K562 (cell line): ENCODE data around the gene CLDN5. TPM values are rescaled to one million over a fixed set of nuclear protein-coding genes. Genes with fewer than 3 reads are reported as not detected.

Experiments
- ATAC-seq: fragments of 200-7000 bp; cut with Tn5 transposase; 3 replicates; pipeline ENCODE4 v1.9.1; 2020; ENCODE audit warnings: moderate library complexity
- BruUV-seq: library from RNA; stranded (reverse); fragments of 400-500 nt; replicated peaks from 2 replicates; lab custom pipeline; 2021; lab: Mats Ljungman, UMichigan
- CTCF ChIA-PET: fragments of 300-600 bp; formaldehyde crosslinking; extraction: SDS; loops from one replicate; lab custom pipeline; 2021; ENCODE audit warnings: low intra/inter-chr PET ratio; lab: Yijun Ruan, JAX
- POLR2A ChIA-PET: fragments of 300-600, 350-650 bp; sonication (Branson Sonifier 250); formaldehyde crosslinking; extraction: SDS; loops from one replicate; lab custom pipeline; 2021; ENCODE audit warnings: antibody characterized with exemption, inconsistent platforms; lab: Yijun Ruan, JAX
- DNase-seq, 4 experiments: peaks; one replicate each; pipeline versions ENCODE4 v3.0.0 to v3.0.0-alpha.2; 2011 to 2018; ENCODE audit warnings: low spot score in 3 of 4, mixed read lengths in 3 of 4; ENCODE audit errors: extremely low read depth in 1 of 4
- FAIRE-seq: peaks from 2 replicates; lab custom pipeline; 2011; peaks lifted over from hg19 to GRCh38; lab: Jason Lieb, UNC
- H2AFZ ChIP-seq: 2 replicates; pipeline ENCODE4 v1.6.0; 2011; ENCODE audit warnings: low read depth, low read length, control low read depth, inconsistent platforms
- H3K27ac ChIP-seq: fragments of 200-600 bp; 3 replicates; pipeline ENCODE4 v1.8.0; 2011; ENCODE audit warnings: low read depth, mild to moderate bottlenecking, control low read depth, inconsistent platforms, low read length, moderate library complexity, mixed read lengths; ENCODE audit errors: extremely low read depth
- H3K27me3 ChIP-seq, 2 experiments: fragments of 300-600 bp in 1 of 2; 2 replicates in 1 of 2; 3 replicates in 1 of 2; pipeline versions ENCODE4 v1.6.0 to v1.8.0; 2011; ENCODE audit warnings: inconsistent platforms in 2 of 2, low read length in 2 of 2, mild to moderate bottlenecking in 1 of 2, mixed read lengths in 1 of 2, moderate library complexity in 1 of 2; ENCODE audit not compliant: control insufficient read depth in 2 of 2, insufficient read depth in 2 of 2
- H3K36me3 ChIP-seq: fragments of 300-600 bp; 3 replicates; pipeline ENCODE4 v1.8.0; 2011; ENCODE audit warnings: mild to moderate bottlenecking, low read length, inconsistent platforms; ENCODE audit not compliant: control insufficient read depth, insufficient read depth
- H3K4me1 ChIP-seq, 2 experiments: fragments of 200-600 bp in 1 of 2; replicated peaks in 1 of 2; 2 replicates in 1 of 2; 3 replicates in 1 of 2; pipeline versions ENCODE4 v1.5.1 to v1.8.0; 2011; ENCODE audit warnings: inconsistent platforms in 2 of 2, low read length in 2 of 2, mild to moderate bottlenecking in 1 of 2, mixed read lengths in 1 of 2, moderate library complexity in 1 of 2; ENCODE audit not compliant: control insufficient read depth in 2 of 2, insufficient read depth in 2 of 2
- H3K4me2 ChIP-seq: 2 replicates; pipeline ENCODE4 v1.6.1; 2011; ENCODE audit warnings: low read length, control low read depth, inconsistent platforms, mixed read lengths; ENCODE audit not compliant: insufficient read depth
- H3K4me3 ChIP-seq: fragments of 200-600 bp; sonication (generic), shearing (Covaris generic); 2 replicates; pipeline ENCODE4 v1.5.1; 2016; ENCODE audit warnings: control low read depth, inconsistent platforms
- H3K79me2 ChIP-seq: fragments of 200-600 bp; 3 replicates; pipeline ENCODE4 v1.8.0; 2011; ENCODE audit warnings: low read length, inconsistent platforms; ENCODE audit not compliant: control insufficient read depth, insufficient read depth
- H3K9ac ChIP-seq, 2 experiments: 2 replicates each; pipeline versions ENCODE4 v1.6.0 to v1.6.1; 2011; ENCODE audit warnings: low read depth in 2 of 2, low read length in 2 of 2, control low read depth in 1 of 2, inconsistent platforms in 1 of 2, mild to moderate bottlenecking in 1 of 2, mixed read lengths in 1 of 2; ENCODE audit not compliant: insufficient read depth in 1 of 2
- H3K9me1 ChIP-seq: one replicate; pipeline ENCODE4 v1.6.0; 2011; ENCODE audit warnings: inconsistent platforms, mild to moderate bottlenecking, low read length, moderate library complexity; ENCODE audit not compliant: control insufficient read depth, insufficient read depth
- H3K9me3 ChIP-seq: replicated peaks from 2 replicates; pipeline ENCODE4 v1.5.1; 2011; ENCODE audit warnings: low read depth, low read length, inconsistent platforms; ENCODE audit not compliant: control insufficient read depth, insufficient read depth
- H4K20me1 ChIP-seq: replicated peaks from 2 replicates; pipeline ENCODE4 v1.6.1; 2011; ENCODE audit warnings: low read length, inconsistent platforms, mixed read lengths; ENCODE audit not compliant: control insufficient read depth, insufficient read depth
- CHD1 ChIP-seq: fragments of 200-600 bp; sonication (generic); IDR thresholded peaks from one replicate; pipeline ENCODE4 v1.6.1; 2012; ENCODE audit warnings: mild to moderate bottlenecking, moderate library complexity, low read length, inconsistent platforms
- ELF4 ChIP-seq: fragments of 450-650 bp; formaldehyde crosslinking; IDR thresholded peaks from 2 replicates; pipeline ENCODE4 v1.4.0; 2022; ENCODE audit warnings: missing genetic modification characterization
- HDAC6 ChIP-seq: IDR thresholded peaks from 2 replicates; pipeline ENCODE4 v1.6.1; 2012; ENCODE audit warnings: low read depth, mild to moderate bottlenecking, control low read depth, inconsistent platforms, low read length, moderate library complexity
- MTA2 ChIP-seq: fragments of 450-650 bp; IDR thresholded peaks from 2 replicates; pipeline ENCODE4 v1.6.1; 2016; ENCODE audit warnings: low read depth
- NEUROD1 ChIP-seq: fragments of 150-350 bp; IDR thresholded peaks from 2 replicates; pipeline ENCODE4 v1.6.1; 2014; ENCODE audit warnings: borderline replicate concordance, low read length, low read depth; ENCODE audit not compliant: partially characterized antibody
- RBFOX2 ChIP-seq: fragments of 200-400 bp; formaldehyde crosslinking; IDR thresholded peaks from 2 replicates; pipeline ENCODE4 v1.6.1; 2017; ENCODE audit warnings: low read depth, mild to moderate bottlenecking, low read length, moderate library complexity
- SETDB1 ChIP-seq: IDR thresholded peaks from one replicate; pipeline ENCODE4 v1.6.1; 2012; ENCODE audit warnings: low read length, control low read depth, inconsistent platforms
- SMAD1 ChIP-seq: fragments of 150-350 bp; IDR thresholded peaks from 2 replicates; pipeline ENCODE4 v1.6.1; 2014; ENCODE audit warnings: low read length, low read depth; ENCODE audit not compliant: partially characterized antibody
- SP2 ChIP-seq: IDR thresholded peaks from 2 replicates; pipeline ENCODE4 v1.6.1; 2011; ENCODE audit warnings: mild to moderate bottlenecking, low read depth, low read length, moderate library complexity; ENCODE audit not compliant: poor library complexity, severe bottlenecking; ENCODE audit errors: extremely low read depth
- TCF7 ChIP-seq: sonication (generic); IDR thresholded peaks from 2 replicates; pipeline ENCODE4 v1.6.1; 2016; ENCODE audit warnings: antibody characterized with exemption, borderline replicate concordance
- WHSC1 ChIP-seq: IDR thresholded peaks from one replicate; pipeline ENCODE4 v1.6.1; 2012; ENCODE audit warnings: low read length, control low read depth, inconsistent platforms
- ZNF280A ChIP-seq: fragments of 450-650 bp; IDR thresholded peaks from 2 replicates; pipeline ENCODE4 v1.6.1; 2018; ENCODE audit warnings: mild to moderate bottlenecking, low read depth; ENCODE audit not compliant: partially characterized antibody
- WGBS: fragments of 100-300 bp; shearing (Covaris generic); methylation state at CpG from one replicate; pipeline ENCODE4 v1.1.6; 2016; ENCODE audit warnings: low coverage, mixed read lengths; ENCODE audit not compliant: insufficient coverage; ENCODE audit errors: missing lambda C conversion rate; 5-methylcytosine and 5-hydroxymethylcytosine counted together
- in situ Hi-C: fragments of 300-500 bp; cut with MboI; formaldehyde crosslinking; loops from 4 replicates; pipeline ENCODE4 v1.15.0; 2018; ENCODE audit warnings: inconsistent platforms, mixed read lengths
- intact Hi-C: fragments of 100-400 bp; cut with micrococcal nuclease; formaldehyde crosslinking; loops from 2 replicates; pipeline ENCODE4 v1.14.2; 2022
- polyA plus RNA-seq, 8 experiments: library from polyadenylated mRNA; depleted of rRNA in 4 of 8; stranded (reverse) in 5 of 8; unstranded in 3 of 8; fragments of >200 nt; fragmentation: Nextera tagmentation in 2 of 8; fragmentation: Illumina TruSeq in 1 of 8; extraction: Ambion mirVana in 2 of 8; extraction: Trizol in 1 of 8; gene quantifications; 2 replicates each; pipeline versions ENCODE4 v1.2.1 to v1.2.3, GENCODE V29; 2011 to 2014; ENCODE audit warnings: inconsistent platforms in 1 of 8, missing spikeins in 1 of 8
- total RNA-seq, 7 experiments: library from RNA; depleted of rRNA in 6 of 7; stranded (reverse); fragments of >200 nt in 6 of 7; fragmentation: Illumina TruSeq in 2 of 7; extraction: Trizol in 2 of 7; gene quantifications; 2 replicates each; pipeline versions ENCODE4 v1.2.1 to v1.2.3, GENCODE V29; 2011 to 2021; ENCODE audit warnings: low replicate concordance in 1 of 7
- TF ChIP-seq, protein P1 (sequence below): sonication (generic); formaldehyde crosslinking; IDR thresholded peaks from 2 replicates; pipeline ENCODE4 v1.4.0; 2020; ENCODE audit warnings: mild to moderate bottlenecking, missing genetic modification reagents
- TF ChIP-seq, protein P2 (sequence below), 3 experiments: fragments of 200-800 bp in 1 of 3; fragments of 250-450 bp in 1 of 3; fragments of 450-650 bp in 1 of 3; sonication (Bioruptor Pico) in 1 of 3; sonication (Bioruptor generic) in 1 of 3; formaldehyde crosslinking in 1 of 3; IDR thresholded peaks; 2 replicates each; pipeline versions ENCODE4 v1.6.1 to v1.8.0; 2016 to 2022; ENCODE audit warnings: mild to moderate bottlenecking in 2 of 3, missing genetic modification characterization in 2 of 3, missing compliant biosample characterization in 1 of 3, moderate library complexity in 1 of 3

Gene CLDN5
- total and polyA plus RNA-seq, 9 of the 15 experiments (the other 6 are each of a cell fraction or from before 2014, with no cell fraction given), result 0.20 TPM; not detected in 8

DNA sequence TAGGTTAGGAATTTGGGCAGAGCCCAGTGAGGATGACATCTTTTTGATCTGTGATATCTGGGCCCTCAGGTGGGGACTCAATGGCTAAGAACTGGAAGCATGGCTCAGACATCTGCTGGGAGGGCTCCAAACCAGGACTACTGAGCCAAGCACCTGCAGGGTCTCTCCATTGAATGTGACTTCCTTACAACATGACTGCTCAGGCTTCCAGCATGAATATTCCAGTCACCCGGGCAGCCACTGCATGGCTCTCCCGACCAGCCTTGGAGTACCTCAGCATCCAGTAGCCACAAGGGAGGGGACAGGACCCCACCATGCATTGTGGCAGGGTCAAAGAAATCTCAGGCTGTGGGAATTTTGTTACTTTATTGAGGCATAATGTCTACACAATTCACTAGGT is 35.9 kb downstream of the CLDN5 start:
- Histone ChIP-seq H3K36me3 (peaks cover 94% of the 10 kb centered on the region), H3K9me1 (no peaks in the 10 kb centered on the region), H4K20me1 (no peaks in the 10 kb centered on the region; the same call in 1 of the 2 replicates), H3K4me3 (no peak overlapping the region), H3K9ac (peak overlapping the region in 1 of 2 experiments; percentile 17; a peak in 1 of 4 replicates), H3K4me2 (no peak overlapping the region), H3K9me3 (no peaks in the 10 kb centered on the region), H3K27me3 (no peaks in the 10 kb centered on the region), H3K4me1 (no peaks in the 10 kb centered on the region), H3K27ac (no peak overlapping the region), H2AFZ (no peak overlapping the region), H3K79me2 (peaks cover 26% of the 10 kb centered on the region)
- POLR2A ChIA-PET, result interaction anchor here (0.6 to 7.8 kb wide), 8 partner anchors 9 to 455 kb away, joined by 3 to 95 read pairs (median 4); partner anchors contain the start of genes CDC45 and UFD1
- BruUV-seq, result no TSS peak
- peak; percentile 7; the same call in 2 of the 3 replicates for ATAC-seq
- FAIRE-seq, result no peak
- intact Hi-C loops, result no loop called here
- in situ Hi-C loops, result no loop called here
- no peak for DNase-seq
- CTCF ChIA-PET, result no interaction called here
- 98% methylated on average over 2 of the region's 2 CpGs for WGBS
- TF ChIP-seq RBFOX2, result peak; percentile 30; the same call in 1 of the 2 replicates
- peak; percentile 23 for TF ChIP-seq SETDB1
- peak; percentile 73 for TF ChIP-seq CHD1
- TF ChIP-seq, protein P1, sequence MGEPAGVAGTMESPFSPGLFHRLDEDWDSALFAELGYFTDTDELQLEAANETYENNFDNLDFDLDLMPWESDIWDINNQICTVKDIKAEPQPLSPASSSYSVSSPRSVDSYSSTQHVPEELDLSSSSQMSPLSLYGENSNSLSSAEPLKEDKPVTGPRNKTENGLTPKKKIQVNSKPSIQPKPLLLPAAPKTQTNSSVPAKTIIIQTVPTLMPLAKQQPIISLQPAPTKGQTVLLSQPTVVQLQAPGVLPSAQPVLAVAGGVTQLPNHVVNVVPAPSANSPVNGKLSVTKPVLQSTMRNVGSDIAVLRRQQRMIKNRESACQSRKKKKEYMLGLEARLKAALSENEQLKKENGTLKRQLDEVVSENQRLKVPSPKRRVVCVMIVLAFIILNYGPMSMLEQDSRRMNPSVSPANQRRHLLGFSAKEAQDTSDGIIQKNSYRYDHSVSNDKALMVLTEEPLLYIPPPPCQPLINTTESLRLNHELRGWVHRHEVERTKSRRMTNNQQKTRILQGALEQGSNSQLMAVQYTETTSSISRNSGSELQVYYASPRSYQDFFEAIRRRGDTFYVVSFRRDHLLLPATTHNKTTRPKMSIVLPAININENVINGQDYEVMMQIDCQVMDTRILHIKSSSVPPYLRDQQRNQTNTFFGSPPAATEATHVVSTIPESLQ (CRISPR knock-in tag), result no peak
- peak; percentile 17 for TF ChIP-seq SP2
- TF ChIP-seq NEUROD1, result no peak
- TF ChIP-seq, protein P2, sequence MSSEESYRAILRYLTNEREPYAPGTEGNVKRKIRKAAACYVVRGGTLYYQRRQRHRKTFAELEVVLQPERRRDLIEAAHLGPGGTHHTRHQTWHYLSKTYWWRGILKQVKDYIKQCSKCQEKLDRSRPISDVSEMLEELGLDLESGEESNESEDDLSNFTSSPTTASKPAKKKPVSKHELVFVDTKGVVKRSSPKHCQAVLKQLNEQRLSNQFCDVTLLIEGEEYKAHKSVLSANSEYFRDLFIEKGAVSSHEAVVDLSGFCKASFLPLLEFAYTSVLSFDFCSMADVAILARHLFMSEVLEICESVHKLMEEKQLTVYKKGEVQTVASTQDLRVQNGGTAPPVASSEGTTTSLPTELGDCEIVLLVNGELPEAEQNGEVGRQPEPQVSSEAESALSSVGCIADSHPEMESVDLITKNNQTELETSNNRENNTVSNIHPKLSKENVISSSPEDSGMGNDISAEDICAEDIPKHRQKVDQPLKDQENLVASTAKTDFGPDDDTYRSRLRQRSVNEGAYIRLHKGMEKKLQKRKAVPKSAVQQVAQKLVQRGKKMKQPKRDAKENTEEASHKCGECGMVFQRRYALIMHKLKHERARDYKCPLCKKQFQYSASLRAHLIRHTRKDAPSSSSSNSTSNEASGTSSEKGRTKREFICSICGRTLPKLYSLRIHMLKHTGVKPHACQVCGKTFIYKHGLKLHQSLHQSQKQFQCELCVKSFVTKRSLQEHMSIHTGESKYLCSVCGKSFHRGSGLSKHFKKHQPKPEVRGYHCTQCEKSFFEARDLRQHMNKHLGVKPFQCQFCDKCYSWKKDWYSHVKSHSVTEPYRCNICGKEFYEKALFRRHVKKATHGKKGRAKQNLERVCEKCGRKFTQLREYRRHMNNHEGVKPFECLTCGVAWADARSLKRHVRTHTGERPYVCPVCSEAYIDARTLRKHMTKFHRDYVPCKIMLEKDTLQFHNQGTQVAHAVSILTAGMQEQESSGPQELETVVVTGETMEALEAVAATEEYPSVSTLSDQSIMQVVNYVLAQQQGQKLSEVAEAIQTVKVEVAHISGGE (CRISPR knock-in tag; IDR thresholded peaks at IDR 0.05), result no peak
- no peak for TF ChIP-seq MTA2
- TF ChIP-seq SMAD1, result no peak
- no peak for TF ChIP-seq ZNF280A
- peak; percentile 98 for TF ChIP-seq WHSC1
- peak; percentile 83; the same call in 1 of the 2 replicates for TF ChIP-seq HDAC6
- TF ChIP-seq ELF4 (CRISPR knock-in tag), result no peak
- TF ChIP-seq TCF7, result 0 out of 2 replicates have a peak, but pooled peaks have one; percentile 26
